ENCODE measurements around the gene KIRREL3.

Gene KIRREL3

DNA sequence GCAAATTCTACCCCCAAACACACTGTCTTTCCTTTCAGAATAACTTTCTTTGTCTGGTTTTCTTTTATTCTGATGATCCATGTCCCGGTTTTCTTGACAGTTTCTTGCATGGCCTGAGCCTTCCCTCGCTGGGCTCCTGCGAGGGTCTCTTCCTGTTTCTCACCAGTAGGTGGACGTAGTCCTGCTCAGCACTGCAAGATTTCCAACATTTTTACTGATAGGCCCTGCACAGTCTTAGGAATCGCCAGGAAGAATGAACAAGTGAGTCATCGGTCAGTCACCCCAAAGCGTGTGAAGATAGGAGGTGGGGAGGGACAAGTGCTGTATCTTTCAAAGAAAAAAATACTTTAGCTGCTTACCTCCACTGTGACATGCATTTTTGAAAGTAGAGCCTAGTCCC lies 16.9 kb upstream of the KIRREL3 start:
- no peak for TF ChIP-seq SPI1 (IDR thresholded peaks at IDR 0.05; ENCODE audit: borderline replicate concordance, low read depth)
- TF ChIP-seq CTCF (IDR thresholded peaks at IDR 0.05; ENCODE audit: insufficient read depth, low read length) = no peak
- TF ChIP-seq REST (IDR thresholded peaks at IDR 0.05; ENCODE audit: insufficient replicate concordance, low read depth) = no peak
- TF ChIP-seq GABPA (IDR thresholded peaks at IDR 0.05; ENCODE audit: low read depth) = no peak
- TF ChIP-seq POLR2AphosphoS5 (IDR thresholded peaks at IDR 0.05; ENCODE audit: low read depth) = no peak
- DNase-seq (ENCODE audit: low read depth in 1 of 2, low spot score in 1 of 2) = no peak
- no peak overlapping the region for H3K4me3 ChIP-seq (replicated peaks; ENCODE audit: insufficient read depth, low read length)

DNA sequence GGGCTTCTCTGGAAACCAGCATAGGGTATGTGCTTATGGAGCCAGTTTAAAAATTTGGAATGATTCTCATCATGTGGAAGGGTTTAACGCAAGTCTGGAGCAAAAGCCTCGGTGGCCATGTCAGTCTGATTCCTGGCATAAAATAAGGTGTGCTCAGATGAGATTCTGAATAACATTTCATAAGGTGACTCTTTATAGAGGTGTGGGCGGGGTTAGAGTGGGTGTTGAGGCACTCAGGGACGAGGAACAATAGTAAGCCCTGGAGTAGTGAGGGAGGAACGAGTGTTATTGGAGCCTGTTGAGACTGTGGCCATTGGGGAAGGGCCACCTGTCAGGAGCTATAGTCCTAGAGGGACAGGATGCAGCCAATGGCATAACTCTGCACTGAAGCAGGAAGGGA lies 13.0 kb upstream of the KIRREL3 start:
- H3K27me3 ChIP-seq (ENCODE audit: insufficient read depth, poor library complexity, severe bottlenecking) = peaks cover 3% of the 10 kb centered on the region
- H3K4me3 ChIP-seq (replicated peaks; ENCODE audit: insufficient read depth, low read length) = no peak overlapping the region
- DNase-seq (ENCODE audit: low read depth in 1 of 2, low spot score in 1 of 2) = no peak
- TF ChIP-seq GABPA (IDR thresholded peaks at IDR 0.05; ENCODE audit: low read depth) (no peak), SPI1 (IDR thresholded peaks at IDR 0.05; ENCODE audit: borderline replicate concordance, low read depth) (no peak), POLR2AphosphoS5 (IDR thresholded peaks at IDR 0.05; ENCODE audit: low read depth) (no peak), REST (IDR thresholded peaks at IDR 0.05; ENCODE audit: insufficient replicate concordance, low read depth) (no peak), CTCF (IDR thresholded peaks at IDR 0.05; ENCODE audit: insufficient read depth, low read length) (no peak)
- H3K27ac ChIP-seq (replicated peaks) = no peak overlapping the region

More for the DNA sequence above, 16.9 kb upstream of the KIRREL3 start:
- H3K27me3 ChIP-seq (ENCODE audit: insufficient read depth, poor library complexity, severe bottlenecking) = peaks cover 3% of the 10 kb centered on the region
- H3K27ac ChIP-seq (replicated peaks) = no peak overlapping the region

DNA sequence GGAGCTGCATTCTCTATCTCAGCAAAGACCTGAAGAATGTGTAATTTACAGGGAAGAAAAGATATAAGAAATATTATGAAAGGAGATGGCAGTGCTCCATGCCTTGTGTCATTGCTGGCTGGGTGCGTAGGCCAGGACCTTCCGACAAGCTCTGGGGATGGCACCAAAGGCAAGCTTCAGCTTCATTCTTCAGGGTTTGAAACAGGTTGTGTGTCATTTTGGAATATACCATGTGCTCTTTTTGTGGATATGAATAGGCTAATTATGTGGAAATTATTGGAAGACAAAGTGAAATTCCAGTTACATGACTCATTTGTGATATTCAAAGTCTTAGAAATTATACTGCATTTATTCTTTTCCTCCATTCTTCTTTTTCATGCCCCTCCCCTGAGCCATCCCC lies 5.7 kb upstream of the KIRREL3 start:
- no peak overlapping the region for H3K27ac ChIP-seq (replicated peaks)
- no peak overlapping the region for H3K4me3 ChIP-seq (replicated peaks; ENCODE audit: insufficient read depth, low read length)
- TF ChIP-seq REST (IDR thresholded peaks at IDR 0.05; ENCODE audit: insufficient replicate concordance, low read depth) (no peak), CTCF (IDR thresholded peaks at IDR 0.05; ENCODE audit: insufficient read depth, low read length) (no peak), POLR2AphosphoS5 (IDR thresholded peaks at IDR 0.05; ENCODE audit: low read depth) (no peak), GABPA (IDR thresholded peaks at IDR 0.05; ENCODE audit: low read depth) (no peak), SPI1 (IDR thresholded peaks at IDR 0.05; ENCODE audit: borderline replicate concordance, low read depth) (no peak)
- H3K27me3 ChIP-seq (ENCODE audit: insufficient read depth, poor library complexity, severe bottlenecking) = peaks cover 28% of the 10 kb centered on the region
- DNase-seq (ENCODE audit: low read depth in 1 of 2, low spot score in 1 of 2) = no peak

Data from HL-60 (cell line).